Hepatocyte (in vitro differentiated cells): Measurements from ENCODE around the gene KLHL3. TPM values are rescaled to one million over a fixed set of nuclear protein-coding genes. Genes with fewer than 3 reads are reported as not detected.

Experiments
- DNase-seq: peaks from one replicate; pipeline ENCODE4 v3.0.0-alpha.2; 2016; ENCODE audit warnings: low spot score
- H2AFZ ChIP-seq: fragments of 200-600 bp; sonication (generic); 2 replicates; pipeline ENCODE4 v1.6.0; 2016; ENCODE audit warnings: antibody characterized with exemption, mild to moderate bottlenecking
- H3K27ac ChIP-seq: fragments of 200-600 bp; sonication (generic); 2 replicates; pipeline ENCODE4 v1.5.1; 2016; ENCODE audit warnings: mild to moderate bottlenecking
- H3K27me3 ChIP-seq: fragments of 200-600 bp; sonication (generic); 2 replicates; pipeline ENCODE4 v1.6.1; 2016
- H3K36me3 ChIP-seq: fragments of 200-600 bp; sonication (generic); replicated peaks from 2 replicates; pipeline ENCODE4 v1.5.1; 2016; ENCODE audit warnings: low read depth; ENCODE audit not compliant: insufficient read depth
- H3K4me1 ChIP-seq: fragments of 200-600 bp; sonication (generic); 2 replicates; pipeline ENCODE4 v1.5.1; 2016; ENCODE audit warnings: mild to moderate bottlenecking, moderate library complexity; ENCODE audit not compliant: insufficient read depth
- H3K4me2 ChIP-seq: fragments of 200-600 bp; sonication (generic); 2 replicates; pipeline ENCODE4 v1.6.0; 2016
- H3K4me3 ChIP-seq: fragments of 200-600 bp; sonication (generic); 2 replicates; pipeline ENCODE4 v1.5.1; 2016; ENCODE audit warnings: mild to moderate bottlenecking
- H3K79me2 ChIP-seq: fragments of 200-600 bp; sonication (generic); 2 replicates; pipeline ENCODE4 v1.6.0; 2017; ENCODE audit warnings: mild to moderate bottlenecking
- H3K9me2 ChIP-seq: fragments of 200-600 bp; sonication (generic); replicated peaks from 2 replicates; pipeline ENCODE4 v1.6.0; 2017; ENCODE audit warnings: mild to moderate bottlenecking; ENCODE audit not compliant: insufficient read depth
- H3K9me3 ChIP-seq: fragments of 200-600 bp; sonication (generic); 2 replicates; pipeline ENCODE4 v1.5.1; 2016; ENCODE audit warnings: low read depth, mild to moderate bottlenecking
- H4K20me1 ChIP-seq: fragments of 200-600 bp; sonication (generic); 2 replicates; pipeline ENCODE4 v1.6.0; 2016; ENCODE audit warnings: mild to moderate bottlenecking; ENCODE audit not compliant: insufficient read depth, poor library complexity, severe bottlenecking
- CTCF ChIP-seq: fragments of 200-600 bp; sonication (generic); IDR thresholded peaks from 2 replicates; pipeline ENCODE4 v1.5.1; 2016; ENCODE audit warnings: antibody characterized with exemption, mild to moderate bottlenecking; ENCODE audit not compliant: poor library complexity
- EZH2 ChIP-seq: fragments of 200-600 bp; sonication (generic); IDR thresholded peaks from 2 replicates; pipeline ENCODE4 v1.6.1; 2016; ENCODE audit warnings: antibody characterized with exemption, mild to moderate bottlenecking, borderline replicate concordance
- EZH2phosphoT487 ChIP-seq: fragments of 200-600 bp; sonication (generic); IDR thresholded peaks from one replicate; pipeline ENCODE4 v1.6.1; 2018; ENCODE audit warnings: antibody characterized with exemption, mild to moderate bottlenecking, low read depth, moderate library complexity; ENCODE audit not compliant: unreplicated experiment, severe bottlenecking
- WGBS: methylation state at CpG from one replicate; pipeline ENCODE4 v1.1.6; 2016; ENCODE audit warnings: low lambda C conversion rate; ENCODE audit errors: missing lambda C conversion rate; 5-methylcytosine and 5-hydroxymethylcytosine counted together
- polyA plus RNA-seq: library from polyadenylated mRNA; unstranded; fragments of >200 nt; fragmentation: Nextera tagmentation; extraction: Ambion mirVana; gene quantifications from 2 replicates; pipeline ENCODE4 v1.2.1, GENCODE V29; 2016
- total RNA-seq: library from RNA; depleted of rRNA; stranded (reverse); fragments of >200 nt; gene quantifications from 2 replicates; pipeline ENCODE4 v1.2.3, GENCODE V29; 2014

KLHL3 gene
- total and polyA plus RNA-seq, 2 experiments from 2014 or later: 1.4 to 5.3 TPM

GRCh38 chr5:137668637-137669036 is 67.3 kb downstream of the KLHL3 start:
- no peak for TF ChIP-seq EZH2
- TF ChIP-seq CTCF: no peak
- TF ChIP-seq EZH2phosphoT487: no peak

GRCh38 chr5:137667341-137667740 is 68.5 kb downstream of the KLHL3 start:
- Histone ChIP-seq H2AFZ (no peak overlapping the region), H3K9me3 (no peaks in the 10 kb centered on the region), H3K27me3 (no peaks in the 10 kb centered on the region), H4K20me1 (no peaks in the 10 kb centered on the region), H3K79me2 (no peaks in the 10 kb centered on the region), H3K4me1 (peaks cover 11% of the 10 kb centered on the region), H3K9me2 (no peaks in the 10 kb centered on the region), H3K27ac (no peak overlapping the region), H3K4me2 (no peak overlapping the region), H3K4me3 (no peak overlapping the region), H3K36me3 (no peaks in the 10 kb centered on the region)
- TF ChIP-seq EZH2: no peak
- no peak for TF ChIP-seq CTCF
- TF ChIP-seq EZH2phosphoT487: no peak
- DNase-seq: no peak

More at GRCh38 chr5:137668637-137669036, 67.3 kb downstream of the KLHL3 start:
- Histone ChIP-seq H3K27ac (no peak overlapping the region), H3K27me3 (no peaks in the 10 kb centered on the region), H3K4me1 (peaks cover 11% of the 10 kb centered on the region), H3K9me2 (no peaks in the 10 kb centered on the region), H3K9me3 (no peaks in the 10 kb centered on the region), H3K4me3 (no peak overlapping the region), H4K20me1 (no peaks in the 10 kb centered on the region), H3K36me3 (no peaks in the 10 kb centered on the region), H2AFZ (no peak overlapping the region), H3K4me2 (no peak overlapping the region), H3K79me2 (no peaks in the 10 kb centered on the region)
- WGBS: 72% methylated on average over 5 of the region's 5 CpGs
- no peak for DNase-seq

- WGBS: 49% methylated on average over 2 of the region's 2 CpGs
- H3K4me1 ChIP-seq: peaks cover 11% of the 10 kb centered on the region
Observed at GRCh38 chr5:137666901-137667300, 69.0 kb downstream of the KLHL3 start.

More at GRCh38 chr5:137666901-137667300, 69.0 kb downstream of the KLHL3 start:
- H3K4me2 ChIP-seq: no peak overlapping the region
- no peaks in the 10 kb centered on the region for H4K20me1 ChIP-seq
- no peak overlapping the region for H2AFZ ChIP-seq
- H3K36me3 ChIP-seq: no peaks in the 10 kb centered on the region
- no peaks in the 10 kb centered on the region for H3K9me2 ChIP-seq
- H3K27me3 ChIP-seq: no peaks in the 10 kb centered on the region
- no peak overlapping the region for H3K4me3 ChIP-seq
- H3K9me3 ChIP-seq: no peaks in the 10 kb centered on the region
- H3K27ac ChIP-seq: peak overlapping the region; percentile 59
- no peaks in the 10 kb centered on the region for H3K79me2 ChIP-seq
- DNase-seq: no peak
- TF ChIP-seq EZH2phosphoT487 (no peak), EZH2 (no peak), CTCF (no peak)
